Measurements from ENCODE around the gene PTCRA.
A peak's percentile ranks its signal among the peaks of the same experiment; 100 is the strongest.
"Not testable (repeated sequence)": the region's sequence is repeated elsewhere in the genome, so short reads cannot be mapped to it uniquely, and the experiment has no call there.

Gene PTCRA

GRCh38 chr6:42915732-42916131 lies at the start of gene PTCRA:
PTCRA (plus strand) TSS chr6:42916053; CDS start chr6:42916070, 17 bp downstream.
- DNase-seq (ENCODE audit: low spot score), result no peak

- DNase-seq (ENCODE audit: low spot score), result no peak
Observed at GRCh38 chr6:42870145-42870936, 45.5 kb upstream of the PTCRA start.

GRCh38 chr6:42871711-42872110 lies 44.1 kb upstream of the PTCRA start:
- DNase-seq (ENCODE audit: low spot score), result no peak

- no peak for DNase-seq (ENCODE audit: low spot score)
Observed at GRCh38 chr6:42873313-42873712, 42.5 kb upstream of the PTCRA start.

- DNase-seq (ENCODE audit: low spot score), result no peak
Observed at GRCh38 chr6:42877695-42878094, 38.2 kb upstream of the PTCRA start.

GRCh38 chr6:42879372-42880239 lies 36.2 kb upstream of the PTCRA start, which contains the start of gene RPL7L1:
RPL7L1 (plus strand) TSS chr6:42879616; CDS start chr6:42879911, 295 bp downstream.
- peak; percentile 88 for DNase-seq (ENCODE audit: low spot score)

- DNase-seq (ENCODE audit: low spot score), result not testable (repeated sequence)
Observed at GRCh38 chr6:42880240-42880817, 35.5 kb upstream of the PTCRA start.

GRCh38 chr6:42880871-42881270 lies 35.0 kb upstream of the PTCRA start:
- DNase-seq (ENCODE audit: low spot score), result not testable (repeated sequence)

- no peak for DNase-seq (ENCODE audit: low spot score)
Observed at GRCh38 chr6:42885702-42886101, 30.2 kb upstream of the PTCRA start.

- not testable (repeated sequence) for DNase-seq (ENCODE audit: low spot score)
Observed at GRCh38 chr6:42888201-42888600, 27.7 kb upstream of the PTCRA start.

GRCh38 chr6:42889815-42890214 lies 26.0 kb upstream of the PTCRA start:
- DNase-seq (ENCODE audit: low spot score), result peak; percentile 24

- DNase-seq (ENCODE audit: low spot score), result peak; percentile 92
Observed at GRCh38 chr6:42890311-42891198, 25.3 kb upstream of the PTCRA start.

- DNase-seq (ENCODE audit: low spot score), result no peak
Observed at GRCh38 chr6:42891199-42891722, 24.6 kb upstream of the PTCRA start.

GRCh38 chr6:42894041-42894828 lies 21.6 kb upstream of the PTCRA start:
- DNase-seq (ENCODE audit: low spot score), result not testable (repeated sequence)

GRCh38 chr6:42896178-42896719 lies 19.6 kb upstream of the PTCRA start:
- no peak for DNase-seq (ENCODE audit: low spot score)

GRCh38 chr6:42898891-42899361 lies 16.9 kb upstream of the PTCRA start:
- peak; percentile 84 for DNase-seq (ENCODE audit: low spot score)

- no peak for DNase-seq (ENCODE audit: low spot score)
Observed at GRCh38 chr6:42899871-42900270, 16.0 kb upstream of the PTCRA start.

GRCh38 chr6:42901538-42901957 lies 14.3 kb upstream of the PTCRA start:
- peak; percentile 87 for DNase-seq (ENCODE audit: low spot score)

- DNase-seq (ENCODE audit: low spot score), result not testable (repeated sequence)
Observed at GRCh38 chr6:42902429-42903263, 13.2 kb upstream of the PTCRA start.
